A673 (cell line): ENCODE data around the gene MB21D2. TPM values are rescaled to one million over a fixed set of nuclear protein-coding genes. Genes with fewer than 3 reads are reported as not detected.

Experiments
- BruUV-seq: library from RNA; stranded (reverse); fragments of 400-500 nt; replicated peaks from 2 replicates; lab custom pipeline; 2021; lab: Mats Ljungman, UMichigan
- CTCF ChIA-PET: fragments of 300-600 bp; sonication (Branson Sonifier 250); formaldehyde crosslinking; loops from one replicate; lab custom pipeline; 2022; ENCODE audit warnings: antibody characterized with exemption; lab: Charles Lee
- POLR2A ChIA-PET: fragments of 300-600 bp; sonication (Branson Sonifier 250); formaldehyde crosslinking; loops from one replicate; lab custom pipeline; 2022; ENCODE audit warnings: antibody characterized with exemption; ENCODE audit not compliant: low non-redundant PET; lab: Charles Lee
- DNase-seq: peaks from one replicate; pipeline ENCODE4 v3.0.0-alpha.2; 2015; ENCODE audit warnings: low spot score
- H3K27ac ChIP-seq: fragments of 200-600 bp; sonication (generic); 2 replicates; pipeline ENCODE4 v1.5.1; 2016; ENCODE audit warnings: mixed run types, low read depth, mild to moderate bottlenecking, mixed read lengths, antibody characterized with exemption, low read length; ENCODE audit not compliant: poor library complexity, severe bottlenecking
- H3K27me3 ChIP-seq: fragments of 200-600 bp; sonication (generic); replicated peaks from 2 replicates; pipeline ENCODE4 v1.6.1; 2017; ENCODE audit warnings: mixed run types, low read depth, mild to moderate bottlenecking, mixed read lengths, antibody characterized with exemption, low read length; ENCODE audit not compliant: insufficient read depth, poor library complexity
- H3K36me3 ChIP-seq: fragments of 200-600 bp; sonication (generic); 2 replicates; pipeline ENCODE4 v1.6.1; 2016; ENCODE audit warnings: mixed run types, mild to moderate bottlenecking, mixed read lengths, antibody characterized with exemption, low read length; ENCODE audit not compliant: insufficient read depth, poor library complexity, severe bottlenecking
- H3K4me1 ChIP-seq: fragments of 200-600 bp; sonication (generic); 2 replicates; pipeline ENCODE4 v1.6.1; 2017; ENCODE audit warnings: mixed run types, mild to moderate bottlenecking, mixed read lengths, antibody characterized with exemption, low read length; ENCODE audit not compliant: insufficient read depth, poor library complexity, severe bottlenecking
- H3K4me3 ChIP-seq: fragments of 200-600 bp; sonication (generic); 2 replicates; pipeline ENCODE4 v1.5.1; 2016; ENCODE audit warnings: low read depth, mixed run types, mild to moderate bottlenecking, mixed read lengths, low read length; ENCODE audit not compliant: poor library complexity, severe bottlenecking
- H3K9me3 ChIP-seq: fragments of 200-600 bp; sonication (generic); 2 replicates; pipeline ENCODE4 v1.6.1; 2016; ENCODE audit warnings: mixed run types, low read depth, mild to moderate bottlenecking, mixed read lengths, antibody characterized with exemption, low read length; ENCODE audit not compliant: poor library complexity, severe bottlenecking
- EZH2 ChIP-seq: fragments of 200-600 bp; sonication (generic); IDR thresholded peaks from 2 replicates; pipeline ENCODE4 v1.6.1; 2017; ENCODE audit warnings: borderline replicate concordance, low read depth, mild to moderate bottlenecking, mixed read lengths, antibody characterized with exemption, low read length; ENCODE audit not compliant: poor library complexity, severe bottlenecking
- intact Hi-C: fragments of 100-400 bp; cut with micrococcal nuclease; formaldehyde crosslinking; loops from one replicate; pipeline ENCODE4 v1.10.0; 2022; ENCODE audit not compliant: unreplicated experiment
- total RNA-seq: library from RNA; stranded (reverse); gene quantifications from 2 replicates; pipeline ENCODE4 v1.2.3, GENCODE V29; 2021
- TF ChIP-seq, protein P1 (sequence below): fragments of 300-800, 200-600 bp; sonication (generic); conservative IDR thresholded peaks from 2 replicates; pipeline ENCODE4 v1.5.1; 2017; ENCODE audit warnings: low read depth, mild to moderate bottlenecking, antibody characterized with exemption, low read length, moderate library complexity, mixed read lengths

Gene MB21D2
- total RNA-seq, 1 experiment from 2014 or later = 8.1 TPM

DNA sequence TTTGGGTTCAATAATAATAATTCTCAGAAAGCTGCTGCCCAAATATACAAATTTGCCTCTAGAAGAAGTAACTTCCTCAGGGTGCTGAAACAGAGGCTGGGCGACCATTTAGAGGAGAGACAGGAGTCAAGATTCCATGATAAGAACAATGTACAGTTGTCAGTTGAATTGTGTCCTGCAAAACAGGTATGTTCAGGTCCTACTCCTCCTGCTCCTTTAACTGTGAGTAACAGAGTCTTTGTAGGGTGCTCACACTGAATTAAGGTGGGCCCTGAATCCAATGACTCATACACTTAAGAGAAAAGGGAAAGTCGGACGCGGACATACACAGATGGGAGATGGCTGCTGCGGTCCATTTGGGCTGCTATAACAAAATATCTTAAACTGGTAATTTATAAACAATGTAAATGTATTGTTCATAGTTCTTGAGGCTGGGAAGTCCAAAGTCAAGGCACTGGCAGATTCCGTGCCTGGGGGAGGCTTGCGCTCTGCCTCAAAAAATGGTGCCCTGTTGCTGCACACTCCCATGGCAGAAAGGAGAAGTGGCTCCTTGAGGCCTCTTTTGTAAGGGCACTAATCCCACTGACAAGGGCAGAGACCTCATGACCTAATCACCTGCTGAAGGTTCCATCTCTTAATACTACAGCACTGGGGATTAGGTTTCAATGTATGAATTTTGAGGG is 55.1 kb downstream of the MB21D2 start:
- no peak for DNase-seq
- H3K9me3 ChIP-seq = no peaks in the 10 kb centered on the region
- TF ChIP-seq, protein P1, sequence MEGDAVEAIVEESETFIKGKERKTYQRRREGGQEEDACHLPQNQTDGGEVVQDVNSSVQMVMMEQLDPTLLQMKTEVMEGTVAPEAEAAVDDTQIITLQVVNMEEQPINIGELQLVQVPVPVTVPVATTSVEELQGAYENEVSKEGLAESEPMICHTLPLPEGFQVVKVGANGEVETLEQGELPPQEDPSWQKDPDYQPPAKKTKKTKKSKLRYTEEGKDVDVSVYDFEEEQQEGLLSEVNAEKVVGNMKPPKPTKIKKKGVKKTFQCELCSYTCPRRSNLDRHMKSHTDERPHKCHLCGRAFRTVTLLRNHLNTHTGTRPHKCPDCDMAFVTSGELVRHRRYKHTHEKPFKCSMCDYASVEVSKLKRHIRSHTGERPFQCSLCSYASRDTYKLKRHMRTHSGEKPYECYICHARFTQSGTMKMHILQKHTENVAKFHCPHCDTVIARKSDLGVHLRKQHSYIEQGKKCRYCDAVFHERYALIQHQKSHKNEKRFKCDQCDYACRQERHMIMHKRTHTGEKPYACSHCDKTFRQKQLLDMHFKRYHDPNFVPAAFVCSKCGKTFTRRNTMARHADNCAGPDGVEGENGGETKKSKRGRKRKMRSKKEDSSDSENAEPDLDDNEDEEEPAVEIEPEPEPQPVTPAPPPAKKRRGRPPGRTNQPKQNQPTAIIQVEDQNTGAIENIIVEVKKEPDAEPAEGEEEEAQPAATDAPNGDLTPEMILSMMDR = no peak
- TF ChIP-seq EZH2 = no peak
- no peak overlapping the region for H3K4me3 ChIP-seq
- ChIA-PET CTCF (no interaction called here), POLR2A (no interaction called here)
- intact Hi-C loops = no loop called here
- H3K4me1 ChIP-seq = peaks cover 10% of the 10 kb centered on the region
- H3K27me3 ChIP-seq = no peaks in the 10 kb centered on the region
- H3K27ac ChIP-seq = no peak overlapping the region
- BruUV-seq = no TSS peak
- no peaks in the 10 kb centered on the region for H3K36me3 ChIP-seq

DNA sequence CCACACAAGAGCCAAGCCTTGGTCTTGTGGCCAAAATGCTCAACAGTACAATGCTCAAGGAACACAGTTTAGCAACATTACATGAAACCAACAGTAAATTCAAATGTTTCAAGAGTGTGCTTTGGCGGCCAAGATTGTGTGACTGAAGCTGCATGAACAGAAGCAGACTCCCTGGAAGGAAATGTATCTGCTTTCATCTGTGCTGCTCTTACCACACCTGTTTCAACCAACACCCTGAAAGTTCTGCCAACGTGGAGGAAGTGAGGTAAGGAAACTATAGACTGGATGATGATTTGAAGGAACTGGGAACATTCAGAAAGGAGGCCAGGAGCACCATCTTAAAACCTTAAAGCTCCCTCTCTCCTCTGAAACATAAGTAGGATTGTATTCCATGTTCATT is 55.7 kb downstream of the MB21D2 start:
- no TSS peak for BruUV-seq
- no peaks in the 10 kb centered on the region for H3K36me3 ChIP-seq
- no peak overlapping the region for H3K27ac ChIP-seq
- intact Hi-C loops = no loop called here
- peaks cover 10% of the 10 kb centered on the region for H3K4me1 ChIP-seq
- ChIA-PET CTCF (no interaction called here), POLR2A (no interaction called here)
- DNase-seq = no peak
- H3K4me3 ChIP-seq = no peak overlapping the region
- no peaks in the 10 kb centered on the region for H3K9me3 ChIP-seq
- H3K27me3 ChIP-seq = no peaks in the 10 kb centered on the region
- no peak for TF ChIP-seq EZH2
- TF ChIP-seq, protein P1 = no peak

- H3K9me3 ChIP-seq = no peaks in the 10 kb centered on the region
- no TSS peak for BruUV-seq
- H3K4me3 ChIP-seq = no peak overlapping the region
- DNase-seq = no peak
- peaks cover 7% of the 10 kb centered on the region for H3K4me1 ChIP-seq
- no peaks in the 10 kb centered on the region for H3K27me3 ChIP-seq
- H3K36me3 ChIP-seq = no peaks in the 10 kb centered on the region
- ChIA-PET CTCF (no interaction called here), POLR2A (no interaction called here)
- intact Hi-C loops = no loop called here
- TF ChIP-seq, protein P1 = no peak
- no peak for TF ChIP-seq EZH2
- H3K27ac ChIP-seq = no peak overlapping the region
Observed at GRCh38 chr3:192860454-192860853, 57.2 kb downstream of the MB21D2 start.
